ENCODE data around the gene ANKRD63. TPM values are rescaled to one million over a fixed set of nuclear protein-coding genes. Genes with fewer than 3 reads are reported as not detected.
A peak's percentile ranks its signal among the peaks of the same experiment; 100 is the strongest.

ANKRD63 gene
- total RNA-seq, 1 experiment from 2014 or later = 1.2 TPM

- Mint-ChIP-seq H3K27ac (peak overlapping the region; percentile 81), H3K27me3 (ENCODE audit: low read depth) (no peaks in the 10 kb centered on the region), H3K9me3 (no peaks in the 10 kb centered on the region), H3K36me3 (peaks cover 11% of the 10 kb centered on the region), H3K4me3 (no peak overlapping the region), H3K4me1 (peaks cover 6% of the 10 kb centered on the region)
- TF ChIP-seq ATF1 (CRISPR knock-in tag; IDR thresholded peaks at IDR 0.05) (no peak), ZNF416 (CRISPR knock-in tag; IDR thresholded peaks at IDR 0.05) (no peak), MYBL2 (CRISPR knock-in tag; IDR thresholded peaks at IDR 0.05) (no peak), MXD4 (CRISPR knock-in tag; IDR thresholded peaks at IDR 0.05; ENCODE audit: borderline replicate concordance) (no peak), TCF7 (CRISPR knock-in tag; IDR thresholded peaks at IDR 0.05; ENCODE audit: low read depth) (no peak), NR2C2 (CRISPR knock-in tag; IDR thresholded peaks at IDR 0.05) (no peak), ZNF281 (CRISPR knock-in tag; IDR thresholded peaks at IDR 0.05) (no peak), ZNF396 (CRISPR knock-in tag; IDR thresholded peaks at IDR 0.05; ENCODE audit: borderline replicate concordance) (no peak)
- TF ChIP-seq, protein P1, sequence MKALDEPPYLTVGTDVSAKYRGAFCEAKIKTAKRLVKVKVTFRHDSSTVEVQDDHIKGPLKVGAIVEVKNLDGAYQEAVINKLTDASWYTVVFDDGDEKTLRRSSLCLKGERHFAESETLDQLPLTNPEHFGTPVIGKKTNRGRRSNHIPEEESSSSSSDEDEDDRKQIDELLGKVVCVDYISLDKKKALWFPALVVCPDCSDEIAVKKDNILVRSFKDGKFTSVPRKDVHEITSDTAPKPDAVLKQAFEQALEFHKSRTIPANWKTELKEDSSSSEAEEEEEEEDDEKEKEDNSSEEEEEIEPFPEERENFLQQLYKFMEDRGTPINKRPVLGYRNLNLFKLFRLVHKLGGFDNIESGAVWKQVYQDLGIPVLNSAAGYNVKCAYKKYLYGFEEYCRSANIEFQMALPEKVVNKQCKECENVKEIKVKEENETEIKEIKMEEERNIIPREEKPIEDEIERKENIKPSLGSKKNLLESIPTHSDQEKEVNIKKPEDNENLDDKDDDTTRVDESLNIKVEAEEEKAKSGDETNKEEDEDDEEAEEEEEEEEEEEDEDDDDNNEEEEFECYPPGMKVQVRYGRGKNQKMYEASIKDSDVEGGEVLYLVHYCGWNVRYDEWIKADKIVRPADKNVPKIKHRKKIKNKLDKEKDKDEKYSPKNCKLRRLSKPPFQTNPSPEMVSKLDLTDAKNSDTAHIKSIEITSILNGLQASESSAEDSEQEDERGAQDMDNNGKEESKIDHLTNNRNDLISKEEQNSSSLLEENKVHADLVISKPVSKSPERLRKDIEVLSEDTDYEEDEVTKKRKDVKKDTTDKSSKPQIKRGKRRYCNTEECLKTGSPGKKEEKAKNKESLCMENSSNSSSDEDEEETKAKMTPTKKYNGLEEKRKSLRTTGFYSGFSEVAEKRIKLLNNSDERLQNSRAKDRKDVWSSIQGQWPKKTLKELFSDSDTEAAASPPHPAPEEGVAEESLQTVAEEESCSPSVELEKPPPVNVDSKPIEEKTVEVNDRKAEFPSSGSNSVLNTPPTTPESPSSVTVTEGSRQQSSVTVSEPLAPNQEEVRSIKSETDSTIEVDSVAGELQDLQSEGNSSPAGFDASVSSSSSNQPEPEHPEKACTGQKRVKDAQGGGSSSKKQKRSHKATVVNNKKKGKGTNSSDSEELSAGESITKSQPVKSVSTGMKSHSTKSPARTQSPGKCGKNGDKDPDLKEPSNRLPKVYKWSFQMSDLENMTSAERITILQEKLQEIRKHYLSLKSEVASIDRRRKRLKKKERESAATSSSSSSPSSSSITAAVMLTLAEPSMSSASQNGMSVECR (CRISPR knock-in tag; IDR thresholded peaks at IDR 0.05; ENCODE audit: borderline replicate concordance) = no peak
- TF ChIP-seq, protein P2, sequence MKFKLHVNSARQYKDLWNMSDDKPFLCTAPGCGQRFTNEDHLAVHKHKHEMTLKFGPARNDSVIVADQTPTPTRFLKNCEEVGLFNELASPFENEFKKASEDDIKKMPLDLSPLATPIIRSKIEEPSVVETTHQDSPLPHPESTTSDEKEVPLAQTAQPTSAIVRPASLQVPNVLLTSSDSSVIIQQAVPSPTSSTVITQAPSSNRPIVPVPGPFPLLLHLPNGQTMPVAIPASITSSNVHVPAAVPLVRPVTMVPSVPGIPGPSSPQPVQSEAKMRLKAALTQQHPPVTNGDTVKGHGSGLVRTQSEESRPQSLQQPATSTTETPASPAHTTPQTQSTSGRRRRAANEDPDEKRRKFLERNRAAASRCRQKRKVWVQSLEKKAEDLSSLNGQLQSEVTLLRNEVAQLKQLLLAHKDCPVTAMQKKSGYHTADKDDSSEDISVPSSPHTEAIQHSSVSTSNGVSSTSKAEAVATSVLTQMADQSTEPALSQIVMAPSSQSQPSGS (CRISPR knock-in tag; IDR thresholded peaks at IDR 0.05; ENCODE audit: borderline replicate concordance, low read depth) = no peak
- TF ChIP-seq, protein P3, sequence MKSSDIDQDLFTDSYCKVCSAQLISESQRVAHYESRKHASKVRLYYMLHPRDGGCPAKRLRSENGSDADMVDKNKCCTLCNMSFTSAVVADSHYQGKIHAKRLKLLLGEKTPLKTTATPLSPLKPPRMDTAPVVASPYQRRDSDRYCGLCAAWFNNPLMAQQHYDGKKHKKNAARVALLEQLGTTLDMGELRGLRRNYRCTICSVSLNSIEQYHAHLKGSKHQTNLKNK (CRISPR knock-in tag; IDR thresholded peaks at IDR 0.05) = no peak
- ChIA-PET CTCF (interaction anchor here (1.8 to 21.7 kb wide), 4 partner anchors 40 to 188 kb away, joined by 6 to 273 read pairs (median 12); no protein-coding TSS in a partner anchor), POLR2A (no interaction called here)
- DNase-seq (ENCODE audit: low spot score) (no peak), ATAC-seq (no peak)
Observed at GRCh38 chr15:40233727-40234577, 48.9 kb downstream of the ANKRD63 start.

DNA sequence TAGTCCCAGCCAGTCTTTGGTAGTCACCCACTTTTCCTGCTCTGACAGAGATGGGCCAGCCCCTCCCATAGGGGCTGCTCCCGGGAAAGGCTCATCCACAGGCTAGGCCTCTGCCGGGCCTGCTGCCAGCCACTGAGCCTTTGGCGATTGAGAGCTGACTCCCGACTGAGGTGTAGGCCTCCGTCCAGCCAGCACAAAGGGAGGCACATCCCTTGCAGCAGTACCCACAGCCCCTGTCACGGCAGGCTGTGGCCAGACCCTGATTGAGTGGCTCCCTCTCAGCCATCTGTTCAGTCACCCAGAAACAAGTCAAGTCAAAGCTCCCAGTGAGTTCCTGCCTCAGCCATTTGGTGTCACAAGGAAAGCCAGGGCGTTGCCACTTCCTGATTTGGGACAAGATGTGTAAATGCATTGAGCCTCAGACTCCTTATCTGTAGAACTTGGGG is 50.2 kb downstream of the ANKRD63 start:
- peak overlapping the region; percentile 63 for H3K27ac Mint-ChIP-seq
- ChIA-PET CTCF (interaction anchor here (0.9 to 21.7 kb wide), 3 partner anchors 41 to 77 kb away, joined by 3 to 273 read pairs (median 15); no protein-coding TSS in a partner anchor), POLR2A (no interaction called here)
- peak; percentile 15; the same call in 1 of the 2 replicates for ATAC-seq
- no peak for DNase-seq (ENCODE audit: low spot score)
- peaks cover 20% of the 10 kb centered on the region for H3K36me3 Mint-ChIP-seq
- H3K9me3 Mint-ChIP-seq = no peaks in the 10 kb centered on the region
- H3K4me1 Mint-ChIP-seq = no peaks in the 10 kb centered on the region
- no peaks in the 10 kb centered on the region for H3K27me3 Mint-ChIP-seq (ENCODE audit: low read depth)
- no peak overlapping the region for H3K4me3 Mint-ChIP-seq
- no peak for TF ChIP-seq STAT6 (CRISPR knock-in tag; conservative IDR thresholded peaks at IDR 0.05; ENCODE audit: low read depth)
- no peak for TF ChIP-seq MYBL2 (CRISPR knock-in tag; IDR thresholded peaks at IDR 0.05)
- TF ChIP-seq NFYB (CRISPR knock-in tag; conservative IDR thresholded peaks at IDR 0.05; ENCODE audit: low read depth) = no peak
- TF ChIP-seq CREB1 (CRISPR knock-in tag; IDR thresholded peaks at IDR 0.05) = no peak
- TF ChIP-seq, protein P4, sequence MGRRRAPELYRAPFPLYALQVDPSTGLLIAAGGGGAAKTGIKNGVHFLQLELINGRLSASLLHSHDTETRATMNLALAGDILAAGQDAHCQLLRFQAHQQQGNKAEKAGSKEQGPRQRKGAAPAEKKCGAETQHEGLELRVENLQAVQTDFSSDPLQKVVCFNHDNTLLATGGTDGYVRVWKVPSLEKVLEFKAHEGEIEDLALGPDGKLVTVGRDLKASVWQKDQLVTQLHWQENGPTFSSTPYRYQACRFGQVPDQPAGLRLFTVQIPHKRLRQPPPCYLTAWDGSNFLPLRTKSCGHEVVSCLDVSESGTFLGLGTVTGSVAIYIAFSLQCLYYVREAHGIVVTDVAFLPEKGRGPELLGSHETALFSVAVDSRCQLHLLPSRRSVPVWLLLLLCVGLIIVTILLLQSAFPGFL (CRISPR knock-in tag; IDR thresholded peaks at IDR 0.05; ENCODE audit: borderline replicate concordance) = no peak
- no peak for TF ChIP-seq USF1 (CRISPR knock-in tag; IDR thresholded peaks at IDR 0.05)
- TF ChIP-seq ZNF423 (CRISPR knock-in tag; IDR thresholded peaks at IDR 0.05) = no peak
